Kidney (tissue), 14 donors: Measurements from ENCODE around the gene HOXD8. TPM values are rescaled to one million over a fixed set of nuclear protein-coding genes. Genes with fewer than 3 reads are reported as not detected.

Experiments used
- DNase-seq, 5 donors: peaks; one replicate each; pipeline ENCODE4 v3.0.0-alpha.2; 2013 to 2020
- FAIRE-seq: peaks from 2 replicates; lab custom pipeline; 2012; peaks lifted over from hg19 to GRCh38; lab: Jason Lieb, UNC
- H3K27ac ChIP-seq, 2 donors: one replicate each; pipeline ENCODE4 v1.7.0; 2013; ENCODE audit warnings: low read depth in 2 of 2, low read length in 2 of 2, inconsistent platforms in 1 of 2
- H3K27me3 ChIP-seq: one replicate; pipeline ENCODE4 v1.7.1; 2013; ENCODE audit warnings: low read length, inconsistent platforms; ENCODE audit not compliant: control insufficient read depth, insufficient read depth
- H3K36me3 ChIP-seq, 3 donors: one replicate each; pipeline versions ENCODE4 v1.7.0 to v1.7.1; 2013; ENCODE audit warnings: low read length in 3 of 3, control low read depth in 1 of 3, inconsistent platforms in 1 of 3; ENCODE audit not compliant: insufficient read depth in 3 of 3, control insufficient read depth in 2 of 3
- H3K4me1 ChIP-seq, 3 donors: one replicate each; pipeline versions ENCODE4 v1.7.0 to v1.7.1; 2013; ENCODE audit warnings: low read length in 3 of 3, inconsistent platforms in 1 of 3, low read depth in 1 of 3; ENCODE audit not compliant: control insufficient read depth in 2 of 3, insufficient read depth in 2 of 3
- H3K4me3 ChIP-seq, 3 donors: one replicate each; pipeline versions ENCODE4 v1.7.0 to v1.8.1; 2013; ENCODE audit warnings: low read length in 3 of 3, control low read depth in 1 of 3, inconsistent platforms in 1 of 3
- H3K9ac ChIP-seq, 3 donors: one replicate each; pipeline versions ENCODE4 v1.7.0 to v1.7.1; 2013; ENCODE audit warnings: low read length in 3 of 3, control low read depth in 1 of 3, inconsistent platforms in 1 of 3
- H3K9me3 ChIP-seq, 3 donors: one replicate each; pipeline versions ENCODE4 v1.7.0 to v1.7.1; 2013; ENCODE audit warnings: low read length in 3 of 3, control low read depth in 1 of 3, inconsistent platforms in 1 of 3; ENCODE audit not compliant: control insufficient read depth in 2 of 3, insufficient read depth in 1 of 3
- CTCF ChIP-seq: IDR thresholded peaks from 3 replicates; pipeline ENCODE4 v1.5.1; 2012; ENCODE audit warnings: mild to moderate bottlenecking, moderate library complexity, borderline replicate concordance; ENCODE audit not compliant: insufficient read depth; ENCODE audit errors: extremely low read depth
- intact Hi-C: fragments of 100-400 bp; cut with DNase I; formaldehyde crosslinking; loops from one replicate; pipeline ENCODE4 v1.11.1; 2022
- polyA plus RNA-seq: library from polyadenylated mRNA; stranded (reverse); fragments of 350-450 nt; fragmentation: Illumina TruSeq; extraction: RNeasy Lipid Tissue Mini Kit (QIAGEN cat#74804); gene quantifications from one replicate; pipeline ENCODE4 v1.2.3, GENCODE V29; 2014; ENCODE audit warnings: low read depth, low replicate concordance; ENCODE audit not compliant: insufficient read depth
- total RNA-seq: library from RNA; stranded (reverse); fragmentation: NEBNext Ultra II Directional; extraction: Animal tissue kit (Norgen Biotek cat#: 25700); gene quantifications from one replicate; pipeline ENCODE4 v1.2.1, GENCODE V29; 2021
- donor health status: control.
- donor health status: control.
- donor health status: control.
- donor health status: control.
- donor health status: control.
- donor health status: DM: yes; HTN: yes; CAD: no.
- donor health status: Normal renal cell carcinoma (clear cell type).

Gene HOXD8
- total and polyA plus RNA-seq, 2 donors from 2014 or later, result 76.5 to 122 TPM

- peak overlapping the region; percentile 80 to 97 (median 95) for H3K9ac ChIP-seq
Measured at GRCh38 chr2:176137252-176137580, 7.7 kb downstream of the HOXD8 start.

GRCh38 chr2:176137906-176138305 is 8.4 kb downstream of the HOXD8 start:
- intact Hi-C loops, result no loop called here
- H3K4me1 ChIP-seq, result peaks cover 8 to 25% (median 19%) of the 10 kb centered on the region in 3 donors
- no peak for TF ChIP-seq CTCF
- no peaks in the 10 kb centered on the region for H3K36me3 ChIP-seq
- FAIRE-seq, result no peak
- DNase-seq, result peak in 3 of 5 donors; percentile 36 to 43 (median 39)
- H3K27ac ChIP-seq, result peak overlapping the region; percentile 94 to 97
- no peaks in the 10 kb centered on the region for H3K27me3 ChIP-seq
- H3K9ac ChIP-seq, result peak overlapping the region; percentile 80 to 97 (median 95)
- no peaks in the 10 kb centered on the region for H3K9me3 ChIP-seq
- peak overlapping the region; percentile 71 to 84 (median 73) for H3K4me3 ChIP-seq

More at GRCh38 chr2:176137252-176137580, 7.7 kb downstream of the HOXD8 start:
- Histone ChIP-seq H3K4me1 (peaks cover 6 to 24% (median 16%) of the 10 kb centered on the region in 3 donors), H3K27ac (peak overlapping the region; percentile 94 to 97), H3K27me3 (no peaks in the 10 kb centered on the region), H3K36me3 (no peaks in the 10 kb centered on the region), H3K4me3 (peak overlapping the region; percentile 71 to 84 (median 73)), H3K9me3 (no peaks in the 10 kb centered on the region)
- intact Hi-C loops, result no loop called here
- DNase-seq (no peak), FAIRE-seq (no peak)
- no peak for TF ChIP-seq CTCF

GRCh38 chr2:176138526-176138922 is 9.0 kb downstream of the HOXD8 start:
- TF ChIP-seq CTCF, result no peak
- no peaks in the 10 kb centered on the region for H3K36me3 ChIP-seq
- H3K9ac ChIP-seq, result peak overlapping the region; percentile 80 to 97 (median 95)
- H3K4me3 ChIP-seq, result peak overlapping the region; percentile 71 to 84 (median 73)
- intact Hi-C loops, result no loop called here
- H3K9me3 ChIP-seq, result no peaks in the 10 kb centered on the region
- DNase-seq (peak; percentile 64 to 91 (median 85)), FAIRE-seq (no peak)
- H3K27ac ChIP-seq, result peak overlapping the region; percentile 94 to 97
- peaks cover 8 to 25% (median 18%) of the 10 kb centered on the region in 3 donors for H3K4me1 ChIP-seq
- no peaks in the 10 kb centered on the region for H3K27me3 ChIP-seq
